ENCODE data around the gene FSD1.
A peak's percentile ranks its signal among the peaks of the same experiment; 100 is the strongest.
"Not testable (repeated sequence)": the region's sequence is repeated elsewhere in the genome, so short reads cannot be mapped to it uniquely, and the experiment has no call there.

Gene FSD1

DNA sequence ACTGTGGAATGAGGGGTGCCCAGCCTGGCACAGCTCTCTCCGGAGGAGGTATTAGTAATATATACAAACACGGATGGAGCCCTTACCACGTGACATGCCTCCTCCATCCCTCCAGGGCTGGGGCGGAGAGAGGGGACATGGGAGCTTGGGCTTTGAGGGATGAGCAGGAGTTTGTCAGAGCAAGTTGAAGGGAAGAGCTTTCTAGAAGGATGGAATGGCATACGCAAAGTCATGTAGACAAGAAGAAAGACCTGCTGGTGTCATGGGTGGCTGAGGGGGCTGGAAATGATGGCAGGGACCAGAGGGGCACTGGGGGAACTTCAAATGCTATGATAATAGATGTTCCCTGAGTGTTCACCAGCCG, 41.6 kb downstream of the FSD1 start:
- no peak for DNase-seq

DNA sequence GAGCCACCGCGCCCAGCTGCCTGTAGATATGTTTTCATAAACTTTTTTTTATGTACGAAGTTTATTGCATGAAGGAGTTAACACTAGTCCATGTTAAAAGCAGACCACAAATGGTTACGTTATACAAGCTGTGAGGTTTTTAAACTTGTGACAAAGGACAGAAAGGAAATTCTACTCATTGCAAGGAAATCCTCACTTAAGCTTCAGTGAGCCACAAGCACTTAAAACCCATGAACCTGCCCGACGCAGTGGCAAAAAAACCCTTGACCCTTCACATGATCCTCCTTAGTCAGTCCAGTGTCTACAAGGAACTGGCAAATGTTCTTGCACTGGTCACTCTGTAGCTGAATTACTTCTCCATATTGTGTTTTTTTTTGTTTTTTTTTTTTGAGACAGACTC, 43.1 kb downstream of the FSD1 start:
- no peak for DNase-seq

DNA sequence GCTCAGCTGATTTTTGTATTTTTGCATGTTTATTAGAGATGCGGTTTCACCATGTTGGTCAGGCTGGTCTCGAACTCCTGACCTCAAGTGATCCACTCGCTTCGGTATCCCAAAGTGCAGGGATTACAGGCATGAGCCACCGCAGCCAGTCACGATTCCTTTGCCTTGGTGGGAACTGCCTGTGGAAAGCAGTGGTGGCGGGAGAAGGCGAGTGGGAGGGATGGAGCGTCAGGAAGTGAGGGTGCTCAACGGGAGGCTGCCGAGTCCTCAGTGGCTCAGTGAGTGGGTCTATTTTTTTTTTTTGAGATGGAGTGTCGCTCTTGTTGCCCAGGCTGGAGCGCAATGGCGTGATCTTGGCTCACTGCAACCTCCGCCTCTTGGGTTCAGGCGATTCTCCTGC, 44.8 kb downstream of the FSD1 start:
- DNase-seq, result not testable (repeated sequence)

DNA sequence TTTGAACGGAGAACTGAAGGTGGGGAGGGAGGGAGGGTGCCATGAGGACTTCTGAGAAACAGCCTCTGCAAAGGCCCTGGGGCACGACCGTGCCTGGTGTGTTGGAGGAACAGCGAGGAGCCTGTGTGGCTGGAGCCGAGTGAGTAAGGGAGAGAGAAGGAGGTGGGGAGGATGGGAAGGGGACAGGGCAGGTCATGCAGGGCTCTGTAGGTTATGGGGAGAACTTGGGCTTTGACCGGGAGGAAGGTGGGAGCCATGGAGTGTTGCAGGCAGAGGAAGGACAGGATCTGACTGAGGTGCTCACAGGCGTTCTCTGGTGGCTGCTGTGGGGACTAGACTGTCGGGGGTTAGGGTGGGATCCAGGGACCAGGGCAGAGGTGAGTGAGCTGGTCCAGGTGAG, 45.7 kb downstream of the FSD1 start:
- DNase-seq, result no peak

DNA sequence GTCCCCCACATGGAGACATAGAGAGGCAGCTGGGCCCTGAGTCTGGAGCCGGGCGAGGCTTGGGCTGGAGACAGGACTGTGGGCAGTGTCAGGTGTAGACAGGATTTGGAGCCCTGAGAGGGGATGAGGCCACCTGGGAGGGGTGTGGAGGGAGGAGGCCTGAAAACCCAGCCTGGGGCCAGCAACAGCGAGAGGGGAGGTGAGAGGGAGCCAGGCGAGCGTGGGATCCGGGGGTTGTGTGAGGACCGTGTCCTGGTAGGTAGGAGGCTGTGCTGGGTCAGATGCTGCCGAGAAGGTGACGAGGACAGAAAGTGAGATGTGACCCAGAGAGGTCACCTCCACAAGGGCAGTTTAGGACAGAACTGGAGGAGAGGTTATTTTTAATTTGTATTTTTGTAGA, 46.3 kb downstream of the FSD1 start:
- DNase-seq, result no peak

DNA sequence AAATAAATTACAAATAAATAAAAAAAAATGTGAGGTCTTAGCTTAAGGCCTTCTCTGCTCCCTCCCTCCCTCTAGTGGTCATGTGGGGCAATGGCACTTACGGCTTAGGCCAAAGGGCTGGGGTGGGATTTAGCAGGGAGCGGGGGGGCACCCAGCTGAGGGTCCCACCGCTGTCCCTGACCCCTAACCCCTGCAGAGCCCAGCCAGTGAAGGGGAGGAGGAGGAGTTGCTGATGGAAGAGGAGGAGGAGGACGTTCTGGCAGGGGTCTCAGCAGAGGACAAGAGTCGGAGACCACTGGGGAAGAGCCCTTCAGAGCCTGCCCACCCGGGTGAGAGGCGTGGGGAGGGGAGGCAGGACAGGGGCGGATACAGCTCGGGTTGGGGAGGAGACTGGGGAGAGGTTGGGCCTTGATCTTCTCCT, 48.3 kb downstream of the FSD1 start:
- DNase-seq, result peak; percentile 44

DNA sequence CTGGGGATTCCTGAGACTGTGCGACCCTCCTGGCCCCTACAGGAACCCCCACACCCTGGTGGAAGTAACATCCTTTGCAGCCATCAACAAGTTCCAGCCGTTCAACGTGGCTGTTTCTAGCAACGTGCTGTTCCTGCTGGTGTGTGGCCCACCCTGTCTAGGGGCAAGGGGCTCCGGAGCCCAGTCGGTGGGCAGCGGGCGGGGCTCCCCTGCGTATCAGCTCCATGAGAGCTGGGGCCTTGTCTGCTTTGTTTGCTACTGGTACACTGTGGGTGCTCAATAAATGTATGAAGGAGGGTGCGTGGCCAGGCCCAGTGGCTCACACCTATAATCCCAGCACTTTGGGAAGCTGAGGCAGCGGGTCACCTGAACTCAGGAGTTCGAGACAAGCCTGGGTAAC, 49.9 kb downstream of the FSD1 start:
- DNase-seq, result no peak

DNA sequence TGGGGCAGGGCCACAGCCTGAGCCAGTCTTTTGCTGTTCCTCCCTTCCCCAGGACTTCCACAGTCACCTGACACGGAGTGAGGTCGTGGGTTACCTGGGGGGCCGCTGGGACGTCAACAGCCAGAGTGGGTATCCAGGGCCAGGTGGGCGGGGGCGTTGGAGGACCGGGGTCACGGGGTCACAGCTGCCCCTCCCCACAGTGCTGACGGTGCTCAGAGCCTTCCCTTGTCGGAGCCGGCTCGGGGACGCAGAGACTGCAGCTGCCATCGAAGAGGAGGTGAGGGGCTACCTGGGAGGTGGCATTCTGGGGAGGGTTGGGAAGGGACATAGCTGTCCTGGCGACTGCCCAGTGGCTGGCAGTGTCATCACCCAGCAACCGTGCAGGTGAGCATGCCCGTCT, 50.5 kb downstream of the FSD1 start:
- no peak for DNase-seq

DNA sequence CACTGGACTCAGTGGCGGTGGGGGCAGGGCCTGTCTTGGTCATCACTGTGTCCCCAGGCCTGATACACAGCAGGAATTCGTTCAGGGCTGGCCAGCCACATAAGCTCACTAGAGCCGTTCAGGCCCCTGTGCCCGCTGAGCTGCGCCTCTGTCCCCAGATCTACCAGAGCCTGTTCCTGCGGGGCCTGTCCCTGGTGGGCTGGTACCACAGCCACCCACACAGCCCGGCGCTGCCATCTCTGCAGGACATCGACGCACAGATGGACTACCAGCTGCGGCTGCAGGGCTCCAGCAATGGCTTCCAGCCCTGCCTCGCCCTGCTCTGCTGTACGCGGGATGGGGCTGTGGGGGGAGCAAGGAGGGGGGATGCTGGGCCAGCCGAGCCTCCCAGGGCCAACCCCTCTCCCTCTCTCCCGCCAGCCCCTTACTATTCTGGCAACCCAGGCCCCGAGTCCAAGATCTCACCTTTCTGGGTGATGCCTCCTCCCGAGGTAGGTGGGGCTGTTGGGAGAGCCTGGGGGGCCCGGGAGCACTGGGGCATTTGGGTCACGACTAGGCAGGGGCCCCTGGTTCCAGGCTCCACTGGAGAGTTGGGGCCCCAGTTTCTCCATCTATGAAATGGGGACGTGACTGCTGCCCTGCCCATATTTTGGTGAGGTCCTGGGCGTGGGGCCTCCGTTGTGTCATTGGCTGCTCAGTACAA, 52.8 kb downstream of the FSD1 start:
- no peak for DNase-seq

DNA sequence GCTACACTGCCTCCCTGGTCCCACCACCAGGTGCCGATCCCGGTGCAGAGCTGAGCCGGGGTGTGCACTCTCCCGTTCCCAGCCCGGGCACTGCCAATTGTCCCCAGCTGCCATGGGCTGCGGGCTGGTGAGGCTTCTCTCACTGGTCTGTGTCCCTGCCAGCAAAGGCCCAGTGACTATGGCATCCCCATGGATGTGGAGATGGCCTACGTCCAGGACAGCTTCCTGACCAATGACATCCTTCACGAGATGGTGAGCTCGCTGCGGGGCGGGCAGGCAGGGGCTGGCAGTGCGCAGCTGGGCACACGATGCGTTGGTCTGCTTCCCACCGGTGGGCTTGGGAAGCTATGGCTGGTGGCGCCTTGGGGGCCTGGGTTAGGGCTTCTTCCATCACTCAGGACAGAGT, 53.5 kb downstream of the FSD1 start:
- no peak for DNase-seq

DNA sequence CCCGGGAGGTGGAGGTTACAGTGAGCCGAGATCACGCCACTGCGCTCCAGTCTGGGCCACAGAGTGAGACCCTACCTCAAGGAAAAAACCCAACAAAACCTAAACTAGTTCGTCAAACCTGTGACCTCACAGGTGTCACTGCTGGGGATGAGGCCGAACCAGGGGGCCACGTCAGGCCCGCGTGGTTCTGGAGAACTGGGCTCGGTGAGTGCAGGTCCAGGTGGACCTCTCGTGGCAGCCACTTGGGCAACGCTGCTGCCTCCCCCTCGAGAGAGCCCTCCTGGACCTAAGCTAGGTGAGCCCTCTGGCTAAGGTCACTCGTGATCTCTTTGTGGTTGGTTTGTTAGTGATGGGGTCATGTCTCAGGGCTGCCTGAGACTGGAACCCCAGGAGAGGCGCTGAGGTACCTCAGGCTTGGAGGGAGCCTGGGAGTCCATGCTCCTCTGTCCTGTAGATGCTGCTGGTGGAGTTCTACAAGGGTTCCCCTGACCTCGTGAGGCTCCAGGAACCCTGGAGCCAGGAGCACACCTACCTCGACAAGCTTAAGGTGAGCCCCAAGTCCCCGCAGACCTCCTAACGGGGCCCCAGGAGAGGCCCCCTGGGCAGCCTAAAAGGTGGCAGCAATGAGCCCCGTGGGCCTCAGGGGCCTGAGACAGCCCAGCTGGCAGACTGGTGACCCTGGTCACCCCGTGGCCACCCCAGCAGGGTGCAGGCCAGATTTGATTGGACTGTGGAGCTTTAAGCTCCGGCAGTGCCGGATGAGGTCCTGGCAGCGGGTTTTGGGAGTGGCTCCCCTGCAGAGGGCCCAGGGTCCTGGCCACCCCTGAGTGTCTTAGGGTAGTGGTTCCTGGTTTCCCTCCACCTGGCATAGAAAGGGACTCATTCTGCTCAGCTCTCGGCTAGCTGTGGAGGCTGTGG, 54.6 kb downstream of the FSD1 start:
- DNase-seq, result no peak

DNA sequence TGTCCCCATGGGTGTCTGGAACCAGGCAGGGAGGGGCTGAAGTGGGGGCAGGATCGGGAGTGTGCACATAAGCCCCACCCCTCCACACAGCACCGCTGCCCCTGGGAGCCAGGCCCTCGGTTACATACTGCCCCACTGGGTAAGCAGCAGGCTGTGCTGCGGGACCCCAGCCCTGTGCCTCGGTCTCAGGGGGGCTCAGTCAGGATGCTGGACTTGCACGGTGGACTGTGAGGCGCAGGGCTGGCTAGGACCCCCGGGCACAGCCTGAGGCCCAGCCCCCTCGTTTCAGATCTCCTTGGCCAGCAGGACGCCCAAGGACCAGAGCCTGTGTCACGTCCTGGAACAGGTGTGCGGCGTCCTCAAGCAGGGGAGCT, 55.2 kb downstream of the FSD1 start:
- no peak for DNase-seq

DNA sequence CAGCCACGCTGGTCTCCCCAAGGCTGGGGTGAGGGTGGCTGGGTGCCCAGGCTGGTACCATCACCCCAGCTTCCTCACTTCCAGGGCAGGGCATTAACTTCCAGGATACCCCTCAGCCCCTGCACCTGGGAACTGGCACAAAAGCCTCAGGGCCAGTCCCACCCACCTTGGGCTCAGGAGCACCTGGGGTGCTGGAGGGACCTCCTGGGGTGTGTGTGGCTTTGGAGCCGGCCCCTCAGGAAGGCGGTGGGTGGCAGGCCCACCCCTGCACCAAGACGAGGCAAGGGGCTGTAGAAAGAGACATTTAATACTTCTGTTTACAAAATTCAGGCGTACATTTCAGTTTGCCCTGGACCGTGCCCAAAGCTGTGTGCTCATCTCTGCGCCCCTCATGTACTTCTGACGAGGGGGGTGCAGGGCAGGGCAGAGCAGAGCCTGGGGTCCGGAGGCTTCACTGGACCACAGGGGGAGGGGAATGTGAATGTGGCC, 55.7 kb downstream of the FSD1 start:
- no peak for DNase-seq

DNA sequence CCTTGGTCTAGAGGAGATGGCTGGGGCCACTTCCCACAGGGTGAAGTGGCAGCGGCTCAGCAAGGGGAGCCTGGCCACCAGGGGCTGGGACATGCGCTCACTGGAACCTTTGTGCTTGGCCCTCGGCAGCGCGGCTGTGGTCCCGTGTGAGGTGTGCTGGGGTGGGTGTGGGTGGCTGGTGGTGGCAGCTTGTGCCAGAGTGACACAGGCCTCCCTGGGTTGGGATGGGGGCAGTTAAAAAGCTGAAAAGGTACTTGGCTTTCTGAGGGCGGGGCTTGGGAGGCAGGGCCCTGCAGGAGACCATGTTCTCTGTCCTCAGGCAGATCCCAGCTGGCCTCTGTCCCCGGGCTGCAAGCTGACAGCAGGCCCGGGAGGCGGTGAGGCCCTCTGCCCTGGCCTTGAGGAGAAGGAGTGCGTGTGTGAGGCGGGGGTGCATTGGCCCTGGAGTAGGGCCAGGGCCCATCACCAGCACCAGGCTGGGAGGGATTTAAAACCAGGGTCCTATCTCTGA, 56.3 kb downstream of the FSD1 start:
- DNase-seq, result no peak

DNA sequence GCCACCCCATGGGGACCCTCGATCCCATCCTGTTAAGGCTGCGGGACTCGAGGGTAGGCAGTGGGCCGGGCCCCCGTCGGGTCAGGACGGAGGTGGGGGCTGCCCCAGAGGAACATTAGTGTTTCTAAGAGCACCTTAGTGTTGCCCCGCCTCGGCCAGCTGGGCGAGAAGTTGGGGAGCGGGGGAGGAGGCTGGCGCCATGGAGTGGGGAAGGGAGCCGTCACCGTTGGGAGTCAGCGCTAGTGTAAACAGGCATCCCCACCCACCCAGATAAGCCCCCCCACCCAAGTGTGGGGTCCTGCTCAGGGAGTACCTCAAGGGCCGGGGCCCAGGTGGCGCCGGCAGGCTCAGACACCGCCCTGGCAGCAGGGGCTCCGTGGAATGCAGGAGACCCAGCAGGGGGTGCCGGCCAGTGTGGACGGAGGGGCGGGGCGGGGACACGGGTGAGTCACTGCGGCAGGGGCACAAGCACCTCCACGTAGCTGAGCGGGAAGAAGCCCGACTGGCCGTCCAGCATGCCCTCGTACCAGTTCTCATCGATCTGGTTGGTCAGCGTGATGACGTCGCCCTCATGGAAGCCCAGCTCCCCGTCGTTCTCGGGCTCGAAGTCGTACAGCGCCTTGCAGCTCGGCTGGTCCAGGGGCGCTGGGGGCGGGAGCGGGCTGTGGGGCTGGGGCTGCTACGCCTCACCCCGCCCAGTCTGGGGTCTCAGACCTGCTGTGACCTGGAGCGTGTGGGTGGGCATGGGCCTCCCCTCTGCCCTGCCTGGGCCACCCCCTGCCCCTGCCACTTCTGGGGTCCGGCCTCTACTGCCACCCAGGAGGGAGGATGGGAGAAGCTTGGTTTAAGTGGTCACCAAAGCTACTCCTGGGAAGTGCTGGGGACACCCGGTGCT, 57.0 kb downstream of the FSD1 start:
- DNase-seq, result no peak

DNA sequence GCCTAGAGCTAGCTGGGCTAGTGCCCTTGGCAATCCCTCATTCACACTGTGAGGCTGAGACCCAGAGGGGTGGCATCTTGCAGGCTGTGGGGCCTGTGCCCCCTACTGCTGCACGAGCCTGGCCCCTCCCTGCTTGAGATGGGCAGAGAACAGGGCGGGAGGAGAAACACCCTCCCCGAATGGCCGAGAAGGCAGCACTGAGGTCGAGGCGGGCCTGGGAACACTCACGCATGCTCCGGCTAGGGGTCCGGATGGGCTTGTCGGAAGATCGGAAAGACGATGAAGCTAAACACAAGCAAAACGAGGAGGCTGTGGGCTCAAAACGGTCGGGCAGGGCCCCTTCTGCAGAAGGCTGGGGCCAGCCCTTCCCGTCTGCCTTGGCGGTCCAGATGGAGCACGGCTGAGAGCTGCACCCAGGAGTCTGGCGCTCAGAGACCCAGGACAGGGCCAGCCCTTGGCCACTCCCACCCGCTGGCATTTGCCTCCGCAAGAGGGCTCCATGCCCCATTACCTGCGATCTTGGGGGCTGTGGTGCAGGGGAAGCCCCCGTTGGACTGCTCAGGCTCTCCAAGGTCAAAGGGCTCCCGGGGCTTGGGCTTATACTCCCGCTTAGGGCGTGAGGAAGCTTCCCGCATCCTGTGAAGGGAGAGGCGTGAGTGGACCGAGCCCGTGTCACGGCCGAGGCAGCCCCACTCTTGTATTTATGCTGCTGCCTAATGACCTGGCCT, 57.9 kb downstream of the FSD1 start:
- DNase-seq, result no peak

DNA sequence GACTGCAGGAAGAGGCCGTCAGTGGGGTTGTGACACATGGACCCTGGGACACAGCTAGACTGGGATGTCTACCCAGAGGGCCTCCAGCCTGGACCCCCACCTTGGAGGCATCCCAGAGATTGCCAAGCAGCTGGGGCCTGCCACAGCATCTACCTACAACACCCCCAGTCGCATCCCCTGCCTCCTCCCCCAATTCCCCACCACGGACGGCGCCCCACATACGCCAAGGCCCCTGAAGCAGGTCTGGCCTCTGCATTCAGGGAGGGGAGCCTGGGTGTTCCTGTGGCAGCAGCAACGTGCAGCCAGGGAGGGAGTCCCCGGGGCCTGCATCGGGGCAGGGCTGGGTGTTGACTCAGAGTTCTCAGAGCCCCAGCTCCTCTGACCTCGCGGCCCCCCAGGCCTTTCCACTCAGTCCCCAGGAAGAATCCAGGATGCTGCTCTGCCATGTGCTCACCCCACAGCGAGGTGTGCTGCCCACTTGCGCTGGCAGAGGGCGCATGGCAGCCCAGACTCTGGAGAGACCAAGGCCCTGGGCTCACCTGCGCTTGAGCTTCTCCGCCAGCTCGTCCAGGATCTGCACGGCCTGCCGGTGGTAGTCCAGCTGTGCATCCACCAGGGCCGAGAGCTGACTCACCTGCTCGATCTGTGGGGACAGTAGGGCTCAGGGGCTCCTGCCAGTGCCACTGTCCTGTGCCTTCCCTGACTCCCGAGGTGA, 58.6 kb downstream of the FSD1 start:
- DNase-seq, result no peak

DNA sequence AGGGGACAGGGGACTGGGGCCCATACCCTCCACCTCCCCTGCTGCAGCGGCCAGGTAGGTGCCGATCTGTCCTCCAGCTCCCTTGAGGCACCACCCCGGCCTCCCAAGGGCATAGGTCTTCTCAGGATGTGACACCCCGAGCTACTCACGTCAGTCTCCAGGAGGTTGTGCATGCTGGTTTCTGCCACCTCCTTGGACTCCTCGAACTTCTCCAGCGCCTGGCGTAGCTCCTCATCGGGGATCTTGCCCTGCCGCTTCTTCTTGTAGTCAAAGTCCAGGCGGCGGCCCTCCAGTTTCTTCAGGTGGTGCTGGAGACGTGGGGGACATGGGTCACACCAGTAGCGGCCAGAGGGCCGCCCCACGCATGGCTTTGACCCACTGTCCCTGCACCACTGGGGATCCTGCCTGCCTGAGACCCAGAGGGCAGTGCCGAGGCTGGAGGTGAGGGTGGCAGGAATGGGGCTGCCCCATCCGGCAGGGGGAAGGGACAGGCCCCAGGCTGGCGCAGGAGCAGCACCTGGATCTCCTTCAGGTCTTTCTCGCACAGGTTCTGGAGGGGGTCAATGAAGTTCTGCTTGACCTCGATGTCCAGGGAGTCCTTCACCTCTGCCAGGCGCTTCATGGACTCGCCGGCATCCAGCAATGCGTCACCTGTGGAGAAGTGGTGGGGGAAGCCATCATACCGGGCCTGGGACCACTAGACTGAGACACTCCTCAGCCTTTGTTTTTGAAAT, 59.3 kb downstream of the FSD1 start:
- DNase-seq, result no peak

DNA sequence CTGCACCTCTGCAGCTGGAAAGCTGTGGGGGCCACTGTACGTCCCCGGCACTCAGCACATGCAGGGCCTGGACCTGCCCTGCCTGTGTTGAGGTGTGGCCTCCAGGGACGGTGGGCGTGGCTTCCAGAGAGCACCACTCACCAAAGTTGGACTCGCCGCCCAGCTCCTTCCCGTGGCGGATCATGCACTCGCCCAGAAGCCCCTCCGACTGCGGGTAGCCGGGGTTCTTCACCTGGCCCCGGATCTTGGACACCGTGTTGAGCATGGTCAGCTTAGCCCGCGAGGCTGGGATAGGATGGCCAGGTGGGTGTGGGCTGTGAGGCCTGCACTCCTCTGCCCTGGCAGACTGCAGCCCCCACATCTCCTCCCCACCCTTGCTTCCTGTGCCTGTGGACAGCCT, 60.9 kb downstream of the FSD1 start:
- no peak for DNase-seq

DNA sequence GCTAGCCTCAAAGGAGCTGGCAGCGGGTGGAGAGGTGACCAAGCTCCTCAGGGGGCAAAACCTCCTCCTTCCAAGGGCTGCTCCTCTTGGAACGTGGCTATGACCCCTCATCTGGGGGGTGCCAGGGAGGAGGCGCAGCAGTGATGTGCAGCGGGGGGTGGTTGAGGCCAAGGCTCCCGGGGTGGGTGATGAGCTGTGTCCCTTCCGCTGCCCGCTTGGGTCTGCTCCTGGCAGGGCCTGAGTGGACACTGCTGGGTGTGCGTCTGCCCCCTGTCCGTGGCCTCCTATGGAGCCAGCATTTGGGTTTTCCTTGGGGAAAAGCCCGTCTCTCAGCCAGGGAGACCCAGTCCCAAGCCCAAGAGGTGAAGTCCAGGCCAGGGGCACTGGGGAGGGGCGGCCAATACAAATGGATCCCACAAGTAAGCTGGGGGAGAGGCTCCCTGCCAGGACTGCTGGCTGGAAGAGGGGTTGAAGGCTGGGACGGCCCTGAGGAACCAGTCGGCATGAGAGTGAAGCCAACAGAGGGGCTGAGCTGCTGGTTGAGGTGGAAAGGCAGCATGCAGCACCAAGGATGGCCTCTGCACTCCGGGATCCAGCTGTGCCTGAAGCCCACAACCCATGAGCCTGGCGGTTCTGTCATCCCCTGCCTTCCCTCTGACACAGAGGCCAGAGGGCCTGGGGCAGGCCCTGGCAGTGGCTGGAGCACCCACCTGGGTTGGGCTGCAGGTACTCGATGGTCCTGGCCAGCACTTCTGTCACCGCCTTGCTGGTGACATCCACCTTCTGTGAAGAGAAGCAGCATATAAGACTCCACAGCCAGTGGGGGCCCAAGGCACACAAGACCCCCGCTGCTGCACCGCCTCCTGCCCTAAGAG, 61.6 kb downstream of the FSD1 start:
- DNase-seq, result no peak
